NCI-H1092 (cell line): ENCODE measurements around the gene INTS6.

Experiments used
- DNase-seq: peaks from one replicate; lab custom pipeline; 2025; lab: John Stamatoyannopoulos, UW

INTS6 gene

GRCh38 chr13:51405176-51405575 lies 47.7 kb downstream of the INTS6 start:
- no peak for DNase-seq

GRCh38 chr13:51397262-51397941 lies 55.4 kb downstream of the INTS6 start:
- no peak for DNase-seq

DNA sequence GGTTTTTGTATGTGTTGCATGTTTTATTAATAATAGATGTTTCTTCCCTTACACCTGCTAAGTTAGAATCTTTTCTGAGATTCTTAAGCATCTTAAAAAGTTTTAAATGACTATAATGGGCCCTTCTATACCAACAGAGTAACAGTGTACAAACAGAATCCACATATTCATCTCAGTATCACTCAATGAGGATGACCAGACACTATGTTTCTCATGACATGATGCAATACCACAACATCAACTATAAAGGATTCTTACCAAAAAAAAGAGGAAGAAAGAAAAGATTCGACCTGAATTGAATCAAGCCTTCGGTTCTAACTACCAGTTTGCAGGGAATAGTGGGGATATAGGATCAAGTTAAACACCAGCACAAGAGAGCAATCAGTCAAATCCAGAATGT lies 56.5 kb downstream of the INTS6 start:
- no peak for DNase-seq

GRCh38 chr13:51394724-51395123 lies 58.1 kb downstream of the INTS6 start:
- DNase-seq = no peak

- no peak for DNase-seq
Measured at GRCh38 chr13:51385114-51385513, 67.7 kb downstream of the INTS6 start.

- DNase-seq = peak; percentile 14
Measured at GRCh38 chr13:51380269-51380668, 72.6 kb downstream of the INTS6 start.

- DNase-seq = no peak
Measured at GRCh38 chr13:51373451-51373850, 79.4 kb downstream of the INTS6 start.

DNA sequence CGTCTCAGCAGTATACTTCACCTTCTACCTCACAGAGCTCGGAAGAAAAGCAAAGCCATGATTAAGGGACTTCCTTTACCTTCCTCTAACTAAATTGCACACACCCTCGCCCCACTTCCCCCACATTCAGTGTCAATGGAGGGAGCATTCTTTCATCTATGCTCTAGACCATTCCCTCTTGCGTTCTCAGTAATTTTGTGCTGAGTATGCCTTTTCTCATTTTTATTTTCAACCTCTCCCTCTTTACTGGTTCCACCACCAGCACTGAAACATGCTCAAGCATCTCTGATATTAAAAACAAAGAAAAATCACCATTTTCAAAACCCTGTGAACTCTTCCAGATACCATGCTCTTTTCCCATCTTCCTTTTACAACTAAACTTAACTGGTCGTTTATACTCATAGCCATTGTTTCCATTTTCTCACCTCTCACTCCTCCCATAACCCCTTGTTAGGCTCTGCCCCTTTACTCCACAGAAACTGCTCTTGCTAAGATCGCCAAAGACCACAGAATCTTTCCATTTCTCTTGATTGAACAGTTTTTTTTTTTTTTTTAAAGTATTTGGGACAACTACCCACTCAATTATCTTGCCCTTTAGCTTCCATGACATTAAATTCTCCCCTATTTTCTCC lies 81.0 kb downstream of the INTS6 start:
- no peak for DNase-seq

DNA sequence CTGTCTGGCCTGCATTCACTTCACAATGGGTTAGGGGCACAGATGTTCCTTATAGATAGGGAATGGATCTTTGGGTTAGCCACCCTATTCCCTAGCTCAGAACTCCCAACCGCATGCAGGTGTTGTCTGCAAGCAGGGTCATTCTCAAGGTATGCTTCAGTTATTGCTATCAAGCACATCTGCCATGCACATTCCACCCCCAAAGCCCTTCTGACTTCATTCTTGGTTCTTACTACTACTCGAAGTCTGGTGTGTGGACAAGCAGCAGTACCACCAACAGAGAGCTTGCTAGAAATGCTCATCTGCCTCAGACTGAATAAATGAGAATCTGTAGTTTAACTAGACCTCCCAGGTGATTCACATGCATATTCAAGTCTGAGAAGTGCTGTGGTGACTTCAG lies 82.0 kb downstream of the INTS6 start:
- no peak for DNase-seq

- DNase-seq = no peak
Measured at GRCh38 chr13:51370116-51370515, 82.7 kb downstream of the INTS6 start.

- DNase-seq = no peak
Measured at GRCh38 chr13:51364404-51365008, 88.3 kb downstream of the INTS6 start.

DNA sequence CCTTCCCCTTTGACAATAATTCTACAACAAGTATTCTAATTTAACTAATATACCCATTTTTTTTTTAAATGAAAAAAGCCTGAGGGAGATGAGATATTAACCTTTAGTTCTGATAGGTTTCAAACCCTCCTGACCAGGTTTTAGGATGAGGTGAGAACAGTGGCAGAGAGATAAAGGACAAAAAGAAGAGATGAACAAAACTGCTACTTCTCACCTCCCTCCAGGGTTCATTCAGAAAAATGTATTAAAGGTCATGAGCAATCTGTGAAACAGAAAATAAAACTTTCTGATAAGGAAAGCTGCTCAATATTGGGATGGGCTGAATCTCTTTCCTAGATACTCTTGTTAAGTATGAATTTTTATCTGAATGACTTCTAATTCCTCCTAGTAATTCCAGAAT lies 89.2 kb downstream of the INTS6 start:
- no peak for DNase-seq

DNA sequence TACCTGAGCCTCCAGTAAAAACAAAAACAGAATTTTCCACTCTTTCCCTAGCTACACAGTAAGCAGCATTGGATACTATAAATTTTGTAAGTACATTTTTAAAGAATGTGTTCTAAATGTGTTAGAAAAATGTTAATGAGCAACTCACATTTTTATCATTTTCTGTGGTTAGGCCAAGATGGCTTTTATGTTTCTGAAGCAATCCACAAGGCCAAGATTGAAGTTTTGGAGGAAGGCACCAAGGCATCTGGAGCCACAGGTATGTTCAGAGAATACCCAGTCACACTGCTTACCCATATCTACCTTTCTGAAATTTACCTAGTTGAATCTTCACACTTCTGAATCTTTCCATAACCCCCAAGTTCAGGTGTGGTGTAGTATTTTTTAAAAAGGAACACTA lies 91.7 kb downstream of the INTS6 start:
- no peak for DNase-seq

GRCh38 chr13:51360489-51360888 lies 92.3 kb downstream of the INTS6 start:
- DNase-seq = peak; percentile 21

GRCh38 chr13:51359352-51359751 lies 93.5 kb downstream of the INTS6 start:
- DNase-seq = no peak

GRCh38 chr13:51357928-51358595 lies 94.8 kb downstream of the INTS6 start:
- no peak for DNase-seq

DNA sequence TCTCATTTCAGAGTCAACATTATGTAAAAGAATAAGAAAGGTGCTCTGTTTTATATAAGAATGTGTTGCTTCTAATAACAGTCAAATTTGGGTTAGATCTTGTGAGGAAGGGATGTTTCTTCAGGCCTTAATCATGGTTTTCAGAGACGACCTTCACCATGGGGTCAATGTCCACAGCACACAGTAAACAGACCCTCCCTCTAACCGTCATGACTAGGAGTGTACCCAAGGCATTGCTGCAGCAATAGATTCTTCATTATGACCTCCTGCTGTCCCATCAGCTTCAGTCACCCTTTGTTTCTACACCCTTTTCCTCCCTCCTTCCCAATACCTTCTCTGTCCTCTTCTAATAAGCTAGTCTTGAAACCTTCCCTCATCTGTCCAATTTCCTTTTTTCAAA lies 97.6 kb downstream of the INTS6 start:
- no peak for DNase-seq

DNA sequence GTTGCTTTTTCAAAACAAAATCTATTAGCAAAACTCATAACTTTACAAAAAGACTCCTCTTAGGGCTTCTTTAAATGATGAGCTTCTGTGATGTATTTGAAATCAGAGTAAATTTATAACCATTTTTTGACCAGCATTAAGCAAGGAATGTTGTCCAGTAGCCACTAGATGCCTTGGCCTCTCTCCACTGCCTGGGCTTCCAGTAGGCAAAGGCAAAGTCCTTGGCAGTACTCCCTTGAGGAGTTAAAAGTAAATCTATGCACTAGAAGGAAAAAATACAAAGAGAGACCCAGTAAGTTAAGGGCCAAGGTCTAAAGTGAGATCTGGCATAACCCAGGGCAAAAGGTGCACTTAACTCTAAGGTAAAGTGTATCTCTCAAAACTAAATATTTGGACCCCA lies 103.8 kb downstream of the INTS6 start:
- no peak for DNase-seq

GRCh38 chr13:51348069-51348967 lies 104.5 kb downstream of the INTS6 start:
- no peak for DNase-seq

- DNase-seq = no peak
Measured at GRCh38 chr13:51347099-51347498, 105.7 kb downstream of the INTS6 start.

DNA sequence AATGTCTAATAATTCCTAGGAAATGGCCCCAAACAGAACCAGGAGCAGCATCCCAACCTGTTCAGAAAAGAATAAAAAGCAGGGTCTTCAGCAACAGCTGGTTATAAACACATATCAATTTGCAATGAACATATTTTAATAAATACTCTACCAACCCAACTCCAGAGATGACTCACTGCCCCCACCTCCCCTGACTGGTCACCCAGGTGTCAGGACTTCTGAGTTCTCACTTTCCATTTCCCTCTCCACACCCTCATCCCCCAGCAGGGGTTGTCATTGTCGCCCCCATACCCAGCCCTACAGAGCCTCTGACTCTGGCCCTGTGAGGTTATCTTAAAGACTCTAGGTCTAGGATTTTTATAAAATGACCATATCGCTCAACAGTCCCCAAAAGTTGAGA lies 106.4 kb downstream of the INTS6 start:
- DNase-seq = no peak

- DNase-seq = no peak
Measured at GRCh38 chr13:51343475-51343874, 109.4 kb downstream of the INTS6 start.
